ENCODE data around the gene STARD6. TPM values are rescaled to one million over a fixed set of nuclear protein-coding genes. Genes with fewer than 3 reads are reported as not detected.

Gene STARD6
- total RNA-seq, 2 experiments from 2014 or later: not detected

- Histone ChIP-seq H3K27ac (ENCODE audit: low read depth in 1 of 2, low read length in 2 of 2) (no peak overlapping the region), H3K36me3 (ENCODE audit: insufficient read depth, low read length) (no peaks in the 10 kb centered on the region), H3K4me1 (ENCODE audit: insufficient read depth, low read length) (no peaks in the 10 kb centered on the region), H3K9me3 (ENCODE audit: control insufficient read depth in 1 of 2, insufficient read depth in 1 of 2, low read length in 2 of 2) (no peaks in the 10 kb centered on the region), H3K27me3 (ENCODE audit: control insufficient read depth in 1 of 2, insufficient read depth in 2 of 2, low read length in 2 of 2) (no peaks in the 10 kb centered on the region), H3K4me3 (ENCODE audit: low read length) (no peak overlapping the region)
- TF ChIP-seq CTCF (IDR thresholded peaks at IDR 0.05): no peak
- peaks cover 10% of the 10 kb centered on the region for H3K27me3 Mint-ChIP-seq
- ATAC-seq (ENCODE audit: poor library complexity) (no peak), DNase-seq (no peak)
- CTCF ChIA-PET: no interaction called here
- H3K36me3 Mint-ChIP-seq (ENCODE audit: low read depth): no peaks in the 10 kb centered on the region
- H3K9me3 Mint-ChIP-seq: no peaks in the 10 kb centered on the region
- intact Hi-C loops (cut with DNase I, micrococcal nuclease): no loop called here
- no peak overlapping the region for H3K27ac Mint-ChIP-seq
- no peak overlapping the region for H3K4me3 Mint-ChIP-seq
- POLR2A ChIA-PET: interaction anchor here (0.7 kb wide), 1 partner anchor 116 kb away, joined by 3 read pairs; no protein-coding TSS in a partner anchor
- H3K4me1 Mint-ChIP-seq (ENCODE audit: low read depth): no peaks in the 10 kb centered on the region
These were observed 28.4 kb upstream of the STARD6 start for GRCh38 chr18:54386043-54386442.

- CTCF ChIA-PET: no interaction called here
- no peak for DNase-seq
- intact Hi-C loops (cut with DNase I, micrococcal nuclease): no loop called here
- H3K27me3 ChIP-seq (ENCODE audit: control insufficient read depth in 1 of 2, insufficient read depth in 2 of 2, low read length in 2 of 2): no peaks in the 10 kb centered on the region
- TF ChIP-seq CTCF (IDR thresholded peaks at IDR 0.05): no peak
- no peak overlapping the region for H3K4me3 ChIP-seq (ENCODE audit: low read length)
- Mint-ChIP-seq H3K4me3 (no peak overlapping the region), H3K4me1 (ENCODE audit: low read depth) (no peaks in the 10 kb centered on the region), H3K27me3 (no peaks in the 10 kb centered on the region), H3K9me3 (no peaks in the 10 kb centered on the region), H3K36me3 (ENCODE audit: low read depth) (no peaks in the 10 kb centered on the region), H3K27ac (no peak overlapping the region)
- no peaks in the 10 kb centered on the region for H3K36me3 ChIP-seq (ENCODE audit: insufficient read depth, low read length)
- no peaks in the 10 kb centered on the region for H3K9me3 ChIP-seq (ENCODE audit: control insufficient read depth in 1 of 2, insufficient read depth in 1 of 2, low read length in 2 of 2)
- POLR2A ChIA-PET: no interaction called here
- no peak for ATAC-seq (ENCODE audit: poor library complexity)
- H3K4me1 ChIP-seq (ENCODE audit: insufficient read depth, low read length): no peaks in the 10 kb centered on the region
- no peak overlapping the region for H3K27ac ChIP-seq (ENCODE audit: low read depth in 1 of 2, low read length in 2 of 2)
These were observed 25.1 kb upstream of the STARD6 start for GRCh38 chr18:54382733-54383252.

- H3K36me3 ChIP-seq (ENCODE audit: insufficient read depth, low read length): no peaks in the 10 kb centered on the region
- POLR2A ChIA-PET: no interaction called here
- no peak overlapping the region for H3K4me3 ChIP-seq (ENCODE audit: low read length)
- Mint-ChIP-seq H3K27me3 (no peaks in the 10 kb centered on the region), H3K4me1 (ENCODE audit: low read depth) (no peaks in the 10 kb centered on the region), H3K4me3 (no peak overlapping the region), H3K27ac (no peak overlapping the region), H3K9me3 (no peaks in the 10 kb centered on the region), H3K36me3 (ENCODE audit: low read depth) (no peaks in the 10 kb centered on the region)
- H3K27ac ChIP-seq (ENCODE audit: low read depth in 1 of 2, low read length in 2 of 2): no peak overlapping the region
- no peaks in the 10 kb centered on the region for H3K27me3 ChIP-seq (ENCODE audit: control insufficient read depth in 1 of 2, insufficient read depth in 2 of 2, low read length in 2 of 2)
- H3K4me1 ChIP-seq (ENCODE audit: insufficient read depth, low read length): no peaks in the 10 kb centered on the region
- TF ChIP-seq CTCF (IDR thresholded peaks at IDR 0.05): no peak
- no peak for DNase-seq
- H3K9me3 ChIP-seq (ENCODE audit: control insufficient read depth in 1 of 2, insufficient read depth in 1 of 2, low read length in 2 of 2): no peaks in the 10 kb centered on the region
- ATAC-seq (ENCODE audit: poor library complexity): no peak
- intact Hi-C loops (cut with DNase I, micrococcal nuclease): no loop called here
- CTCF ChIA-PET: no interaction called here
These were observed 24.4 kb upstream of the STARD6 start for GRCh38 chr18:54382076-54382475.

All from CD4-positive, alpha-beta T cell (primary cell).